ENCODE measurements around the gene DGKD. TPM values are rescaled to one million over a fixed set of nuclear protein-coding genes. Genes with fewer than 3 reads are reported as not detected.

Gene DGKD
- total and polyA plus RNA-seq, 10 donors: 21.9 to 120 (median 71.9) TPM

GRCh38 chr2:233458826-233459225 lies 104.5 kb downstream of the DGKD start:
- no peak for TF ChIP-seq POLR2AphosphoS5 (IDR thresholded peaks at IDR 0.05)
- no peak for TF ChIP-seq CTCF (IDR thresholded peaks at IDR 0.05 in 8 of 11, conservative IDR thresholded peaks at IDR 0.05 in 3 of 11)
- no peak for TF ChIP-seq POLR2A (IDR thresholded peaks at IDR 0.05)
- intact Hi-C loops (cut with DNase I; ENCODE audit: low total_unique reads): no loop called here
- Histone ChIP-seq H3K9me3 (no peaks in the 10 kb centered on the region), H3K4me3 (no peak overlapping the region), H3K4me1 (no peaks in the 10 kb centered on the region), H3K27me3 (replicated peaks in 1 of 7) (no peaks in the 10 kb centered on the region), H3K27ac (no peak overlapping the region), H3K36me3 (peaks cover 4 to 100% (median 97%) of the 10 kb centered on the region in 6 donors)
- WGBS, 5 donors: 89 to 98% (median 96%) methylated on average over 8 of the region's 8 CpGs
- DNase-seq: no peak

- DNase-seq: no peak
- no peak overlapping the region for H3K27ac ChIP-seq
- intact Hi-C loops (cut with DNase I; ENCODE audit: low total_unique reads): no loop called here
- no peak overlapping the region for H3K4me3 ChIP-seq
- H3K9me3 ChIP-seq: no peaks in the 10 kb centered on the region
- H3K4me1 ChIP-seq: no peaks in the 10 kb centered on the region
- H3K27me3 ChIP-seq (replicated peaks in 1 of 7): no peaks in the 10 kb centered on the region
- peaks cover 6 to 100% (median 97%) of the 10 kb centered on the region in 6 donors for H3K36me3 ChIP-seq
- TF ChIP-seq POLR2AphosphoS5 (IDR thresholded peaks at IDR 0.05) (no peak), CTCF (IDR thresholded peaks at IDR 0.05 in 8 of 11, conservative IDR thresholded peaks at IDR 0.05 in 3 of 11) (no peak), POLR2A (IDR thresholded peaks at IDR 0.05) (no peak)
- WGBS, 5 donors: 92 to 99% (median 96%) methylated on average over 9 to 10 of the region's 10 CpGs
These were observed 105.1 kb downstream of the DGKD start for GRCh38 chr2:233459426-233459825.

- 90 to 95% (median 94%) methylated on average over 32 of the region's 32 CpGs for WGBS, 5 donors
- Histone ChIP-seq H3K27me3 (replicated peaks in 1 of 7) (no peaks in the 10 kb centered on the region), H3K27ac (no peak overlapping the region), H3K36me3 (peaks cover 6 to 100% (median 94%) of the 10 kb centered on the region in 6 donors), H3K9me3 (no peaks in the 10 kb centered on the region), H3K4me1 (no peaks in the 10 kb centered on the region), H3K4me3 (no peak overlapping the region)
- intact Hi-C loops (cut with DNase I; ENCODE audit: low total_unique reads): no loop called here
- DNase-seq: peak; percentile 73
- TF ChIP-seq POLR2A (IDR thresholded peaks at IDR 0.05) (no peak), POLR2AphosphoS5 (IDR thresholded peaks at IDR 0.05) (peak in 2 of 3 donors; percentile 11 to 43)
These were observed 106.6 kb downstream of the DGKD start for GRCh38 chr2:233460726-233461441.

- intact Hi-C loops (cut with DNase I; ENCODE audit: low total_unique reads): no loop called here
- no peak overlapping the region for H3K27ac ChIP-seq
- no peak for TF ChIP-seq CTCF (IDR thresholded peaks at IDR 0.05 in 8 of 11, conservative IDR thresholded peaks at IDR 0.05 in 3 of 11)
- peak in 1 of 3 donors; percentile 16 for TF ChIP-seq POLR2AphosphoS5 (IDR thresholded peaks at IDR 0.05)
- TF ChIP-seq POLR2A (IDR thresholded peaks at IDR 0.05): no peak
- H3K27me3 ChIP-seq (replicated peaks in 1 of 7): no peaks in the 10 kb centered on the region
- peak; percentile 59 for DNase-seq
- no peaks in the 10 kb centered on the region for H3K9me3 ChIP-seq
- peaks cover 8 to 100% (median 93%) of the 10 kb centered on the region in 6 donors for H3K36me3 ChIP-seq
- WGBS, 5 donors: 86 to 97% (median 96%) methylated on average over 8 of the region's 8 CpGs
- H3K4me3 ChIP-seq: no peak overlapping the region
- no peaks in the 10 kb centered on the region for H3K4me1 ChIP-seq
These were observed 107.2 kb downstream of the DGKD start for GRCh38 chr2:233461481-233461891.

Data from spleen (tissue), 11 donors.